GM10266 (cell line): Measurements from ENCODE around the gene BLID.

Source experiments
- DNase-seq: peaks from one replicate; pipeline ENCODE4 v3.0.0; 2012; ENCODE audit errors: extremely low spot score
- CTCF ChIP-seq: IDR thresholded peaks from 2 replicates; pipeline ENCODE4 v1.5.1; 2012; ENCODE audit warnings: mild to moderate bottlenecking, low read depth; ENCODE audit not compliant: control insufficient read depth, insufficient read depth; ENCODE audit errors: missing control alignments

The BLID gene

GRCh38 chr11:122126024-122126688 is 10.1 kb upstream of the BLID start:
- no peak for TF ChIP-seq CTCF
- no peak for DNase-seq

- no peak for TF ChIP-seq CTCF
- DNase-seq: no peak
These were observed 7.4 kb upstream of the BLID start for GRCh38 chr11:122123263-122123929.

- DNase-seq: no peak
- no peak for TF ChIP-seq CTCF
These were observed 6.2 kb upstream of the BLID start for GRCh38 chr11:122122179-122122578.

- TF ChIP-seq CTCF: no peak
- DNase-seq: no peak
These were observed 4.1 kb upstream of the BLID start for GRCh38 chr11:122120096-122120495.

GRCh38 chr11:122116591-122116990 is 576 bp upstream of the BLID start:
- no peak for TF ChIP-seq CTCF
- no peak for DNase-seq

GRCh38 chr11:122114976-122115375 is 1.0 kb downstream of the BLID start:
- DNase-seq: no peak
- TF ChIP-seq CTCF: no peak
